CD4-positive, CD25-positive, alpha-beta regulatory T cell (primary cell): ENCODE data around the gene TMPRSS2. TPM values are rescaled to one million over a fixed set of nuclear protein-coding genes. Genes with fewer than 3 reads are reported as not detected.

Experiments
- ATAC-seq, 2 donors: fragments of 150-1000 bp; cut with Tn5 transposase; one replicate each; pipeline ENCODE4 v1.10.0; 2021; ENCODE audit warnings: low read depth in 2 of 2, moderate number of reproducible peaks in 2 of 2, moderate library complexity in 1 of 2
- DNase-seq, 3 donors: peaks; one replicate each; pipeline versions ENCODE4 v3.0.0 to v3.0.0-alpha.2; 2012 to 2022; ENCODE audit warnings: mixed read lengths in 1 of 3
- H3K27ac ChIP-seq: one replicate; pipeline ENCODE4 v1.7.0; 2013; ENCODE audit warnings: mild to moderate bottlenecking, low read length; ENCODE audit not compliant: insufficient read depth, poor library complexity, severe bottlenecking
- H3K27me3 ChIP-seq: one replicate; pipeline ENCODE4 v1.7.0; 2013; ENCODE audit warnings: low read length; ENCODE audit not compliant: control insufficient read depth, insufficient read depth
- H3K36me3 ChIP-seq: one replicate; pipeline ENCODE4 v1.7.0; 2013; ENCODE audit warnings: mild to moderate bottlenecking, low read length, moderate library complexity; ENCODE audit not compliant: control insufficient read depth, insufficient read depth
- H3K4me1 ChIP-seq: 2 replicates; pipeline ENCODE4 v1.7.0; 2013; ENCODE audit warnings: mild to moderate bottlenecking, low read length; ENCODE audit not compliant: insufficient read depth, control insufficient read depth, poor library complexity, severe bottlenecking
- H3K4me3 ChIP-seq: one replicate; pipeline ENCODE4 v1.7.0; 2013; ENCODE audit warnings: low read depth, mild to moderate bottlenecking, low read length, moderate library complexity
- H3K9me3 ChIP-seq, 2 experiments: 1 replicate in 1 of 2; 2 replicates in 1 of 2; pipeline ENCODE4 v1.7.0; 2013; ENCODE audit warnings: low read length in 2 of 2, mild to moderate bottlenecking in 1 of 2, moderate library complexity in 1 of 2; ENCODE audit not compliant: control insufficient read depth in 2 of 2
- H3K27ac Mint-ChIP-seq, 3 donors: one replicate each; pipeline ENCODE4 v1.8.0; 2020 to 2022; ENCODE audit warnings: mild to moderate bottlenecking in 3 of 3, mixed read lengths in 3 of 3, moderate library complexity in 2 of 3
- H3K27me3 Mint-ChIP-seq: one replicate; pipeline ENCODE4 v1.8.0; 2022; ENCODE audit warnings: mild to moderate bottlenecking, mixed read lengths
- H3K36me3 Mint-ChIP-seq: one replicate; pipeline ENCODE4 v1.8.0; 2020; ENCODE audit warnings: mixed read lengths
- H3K4me1 Mint-ChIP-seq, 4 donors: one replicate each; pipeline ENCODE4 v1.8.0; 2020 to 2022; ENCODE audit warnings: mixed read lengths in 4 of 4, mild to moderate bottlenecking in 1 of 4
- H3K4me3 Mint-ChIP-seq, 4 donors: one replicate each; pipeline ENCODE4 v1.8.0; 2020 to 2022; ENCODE audit warnings: mild to moderate bottlenecking in 4 of 4, mixed read lengths in 4 of 4, moderate library complexity in 3 of 4
- H3K9me3 Mint-ChIP-seq, 7 donors: one replicate each; pipeline ENCODE4 v1.8.0; 2020 to 2022; ENCODE audit warnings: mixed read lengths in 7 of 7, mild to moderate bottlenecking in 3 of 7, moderate library complexity in 2 of 7
- polyA plus RNA-seq, 4 donors: library from polyadenylated mRNA; unstranded; fragments of 300-500 nt; fragmentation: Illumina TruSeq; gene quantifications; one replicate each; pipeline ENCODE4 v1.2.3, GENCODE V29; 2021
- total RNA-seq: library from RNA; stranded (reverse); gene quantifications from one replicate; pipeline ENCODE4 v1.2.3, GENCODE V29; 2022

TMPRSS2 gene
- total and polyA plus RNA-seq, 5 donors from 2014 or later: not detected

DNA sequence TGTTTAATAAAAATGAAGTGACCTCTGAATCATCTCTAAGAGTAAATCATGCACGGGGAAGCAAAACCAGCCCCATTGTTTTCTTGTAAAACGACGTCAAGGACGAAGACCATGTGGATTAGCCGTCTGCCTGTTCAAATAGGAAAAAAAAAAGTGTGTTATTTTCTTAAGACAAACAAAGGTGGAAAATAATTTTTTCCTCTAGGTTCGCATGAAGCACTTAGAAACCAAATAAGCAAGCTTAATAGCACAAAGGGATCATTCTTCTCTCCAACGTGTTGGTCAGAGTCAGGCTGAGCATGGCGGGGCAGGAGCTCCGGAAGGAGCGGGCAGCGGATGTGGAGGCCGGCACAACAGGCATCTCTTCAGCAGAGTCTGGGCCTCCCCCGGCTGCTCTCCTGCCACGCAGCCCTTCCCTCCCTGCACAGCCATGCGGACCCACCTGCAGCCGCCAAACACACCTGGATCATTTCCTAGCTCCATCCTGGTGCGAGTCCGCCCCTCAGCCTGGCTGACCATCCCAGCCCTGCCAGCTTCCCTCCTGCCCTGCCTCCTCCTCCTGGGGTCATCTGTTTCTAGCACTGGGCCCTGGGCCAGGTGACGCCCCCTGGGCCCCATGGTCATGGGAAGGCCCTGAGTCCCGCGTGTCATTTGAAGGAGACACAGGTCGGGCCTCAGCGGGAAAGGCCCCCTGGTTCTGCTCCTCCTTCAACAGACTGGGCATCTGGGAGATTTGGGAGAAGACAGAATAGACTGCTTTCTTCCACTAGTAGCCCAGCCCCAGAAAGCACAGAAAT lies 41.7 kb downstream of the TMPRSS2 start:
- Mint-ChIP-seq H3K36me3 (peaks cover 6% of the 10 kb centered on the region), H3K27me3 (peaks cover 17% of the 10 kb centered on the region), H3K4me1 (peaks cover 0 to 5% (median under 1%) of the 10 kb centered on the region in 4 donors), H3K9me3 (peaks cover 0 to 7% (median 1%) of the 10 kb centered on the region in 7 donors), H3K27ac (no peak overlapping the region), H3K4me3 (no peak overlapping the region)
- Histone ChIP-seq H3K9me3 (no peaks in the 10 kb centered on the region), H3K4me3 (no peak overlapping the region), H3K4me1 (no peaks in the 10 kb centered on the region), H3K27ac (no peak overlapping the region), H3K27me3 (no peaks in the 10 kb centered on the region), H3K36me3 (no peaks in the 10 kb centered on the region)
- DNase-seq (no peak), ATAC-seq (no peak)

DNA sequence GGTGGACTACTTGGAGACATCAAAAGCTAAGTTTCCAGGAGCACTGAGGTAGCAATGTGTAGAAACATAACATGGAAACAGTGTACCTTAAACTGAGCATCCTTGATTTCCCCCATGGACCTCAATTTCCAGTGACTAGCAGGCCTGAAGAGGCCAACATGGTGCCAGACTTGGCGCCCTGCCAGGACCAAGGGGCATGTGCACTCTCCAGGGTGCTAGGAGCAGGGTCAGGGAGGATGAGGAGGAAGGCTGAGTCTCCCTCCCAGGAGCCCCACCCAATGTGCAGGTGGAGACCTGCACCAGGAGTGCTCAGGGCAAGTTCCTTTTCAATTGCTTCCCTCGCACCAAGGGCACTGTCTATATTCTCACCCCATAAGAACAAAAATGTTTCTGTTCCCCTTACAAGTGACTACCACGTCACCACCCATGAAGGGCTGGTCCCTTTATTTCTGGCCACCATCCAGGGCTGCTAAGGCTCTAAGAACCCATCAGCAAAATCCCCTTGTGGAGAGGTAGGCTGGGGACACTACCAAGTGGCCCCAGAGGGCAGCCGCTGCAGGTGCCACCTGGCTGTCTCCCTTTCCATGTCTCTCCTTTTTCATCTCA lies 42.7 kb downstream of the TMPRSS2 start:
- Histone ChIP-seq H3K4me3 (no peak overlapping the region), H3K9me3 (no peaks in the 10 kb centered on the region), H3K27me3 (no peaks in the 10 kb centered on the region), H3K4me1 (no peaks in the 10 kb centered on the region), H3K36me3 (no peaks in the 10 kb centered on the region), H3K27ac (no peak overlapping the region)
- ATAC-seq (no peak), DNase-seq (no peak)
- peaks cover 0 to 10% (median 5%) of the 10 kb centered on the region in 4 donors for H3K4me1 Mint-ChIP-seq
- peaks cover 0 to 7% (median 0%) of the 10 kb centered on the region in 7 donors for H3K9me3 Mint-ChIP-seq
- peaks cover 9% of the 10 kb centered on the region for H3K36me3 Mint-ChIP-seq
- no peak overlapping the region for H3K27ac Mint-ChIP-seq
- H3K27me3 Mint-ChIP-seq: peaks cover 12% of the 10 kb centered on the region
- no peak overlapping the region for H3K4me3 Mint-ChIP-seq

DNA sequence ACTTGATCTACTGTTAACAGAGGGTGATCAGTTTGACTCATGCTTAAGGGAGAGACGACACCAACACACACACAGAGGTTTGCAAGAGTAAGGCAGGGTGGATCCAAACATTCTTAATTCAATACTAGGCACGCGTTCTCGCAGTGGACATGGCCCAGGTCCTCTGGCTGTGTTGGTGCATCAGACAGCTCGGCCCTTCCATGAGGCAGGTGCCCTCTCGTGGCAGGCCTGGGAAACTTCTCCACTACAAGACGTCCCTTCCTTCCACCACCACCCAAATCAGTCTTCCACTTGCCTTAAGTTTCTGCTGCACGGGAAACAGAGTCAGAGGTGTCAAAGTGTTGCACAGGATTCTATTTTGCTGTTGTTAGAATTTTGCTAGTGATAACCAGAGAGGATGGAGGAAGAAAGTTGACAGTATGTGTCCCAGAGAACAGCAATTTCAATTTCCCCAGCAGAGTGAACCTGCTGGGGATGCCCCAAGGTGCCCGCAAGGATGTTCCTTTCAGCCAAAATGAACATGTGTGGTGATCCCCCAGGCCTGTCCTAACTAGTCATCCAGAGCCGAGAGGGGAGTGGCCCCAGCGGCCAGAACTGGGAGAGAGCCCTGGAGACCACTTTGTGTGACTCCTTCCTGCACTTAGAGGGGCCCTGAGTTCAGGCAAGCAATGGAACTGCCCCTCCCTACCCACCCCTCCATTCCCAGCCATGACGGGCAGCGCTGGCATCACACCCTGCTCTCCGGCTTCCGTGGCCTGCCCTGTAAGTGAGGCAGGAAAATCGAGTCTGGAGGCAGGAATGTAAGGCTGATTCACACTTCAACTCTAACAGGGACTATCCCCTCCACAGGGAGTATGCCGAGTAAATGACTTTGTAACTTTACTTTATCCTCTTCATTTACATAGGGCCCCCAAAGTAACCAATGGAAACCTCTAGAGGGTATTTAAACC lies 47.1 kb downstream of the TMPRSS2 start:
- H3K27me3 Mint-ChIP-seq: no peaks in the 10 kb centered on the region
- Histone ChIP-seq H3K27ac (no peak overlapping the region), H3K9me3 (no peaks in the 10 kb centered on the region), H3K4me3 (no peak overlapping the region), H3K27me3 (no peaks in the 10 kb centered on the region), H3K4me1 (no peaks in the 10 kb centered on the region), H3K36me3 (peaks cover 31% of the 10 kb centered on the region)
- peaks cover 0 to 15% (median 7%) of the 10 kb centered on the region in 4 donors for H3K4me1 Mint-ChIP-seq
- DNase-seq (peak; percentile 33 to 63 (median 50)), ATAC-seq (peak; percentile 63 to 70)
- peak overlapping the region in 2 of 3 donors; percentile 27 to 75 for H3K27ac Mint-ChIP-seq
- peaks cover 0 to 7% (median 0%) of the 10 kb centered on the region in 7 donors for H3K9me3 Mint-ChIP-seq
- no peak overlapping the region for H3K4me3 Mint-ChIP-seq
- peaks cover 38% of the 10 kb centered on the region for H3K36me3 Mint-ChIP-seq

DNA sequence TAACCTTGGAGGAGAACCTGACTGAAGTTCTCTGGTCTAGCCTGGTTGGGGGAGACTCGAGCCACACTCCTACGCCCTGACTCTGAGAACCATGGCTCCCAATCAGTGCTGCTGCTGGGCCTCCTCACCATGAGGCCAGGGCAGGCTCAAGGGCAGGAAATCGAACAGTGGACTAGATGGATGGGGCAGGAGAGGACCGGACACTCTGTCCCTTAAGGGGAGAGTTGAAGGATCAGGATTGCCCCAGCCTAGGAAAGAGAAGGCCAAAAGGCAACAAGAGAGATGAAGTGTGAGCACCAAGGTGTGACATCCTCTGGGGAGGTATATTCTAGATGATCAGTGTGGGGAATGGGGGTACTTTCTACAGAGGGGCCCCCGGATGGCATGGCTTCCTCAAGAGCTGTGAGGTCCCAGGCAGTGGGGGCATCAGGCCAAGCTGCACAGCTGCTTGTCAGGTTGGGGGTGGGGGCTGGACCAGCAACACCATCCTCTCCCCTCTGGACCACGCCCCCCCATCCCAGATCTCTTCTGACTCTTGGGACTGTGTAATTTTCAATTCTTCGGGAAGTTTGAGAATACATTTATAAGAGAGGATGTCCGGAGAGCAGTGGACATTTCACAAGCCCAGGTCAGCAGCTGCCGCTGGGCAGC lies 47.9 kb downstream of the TMPRSS2 start:
- Mint-ChIP-seq H3K9me3 (peaks cover 0 to 7% (median 0%) of the 10 kb centered on the region in 7 donors), H3K36me3 (peaks cover 45% of the 10 kb centered on the region), H3K4me3 (no peak overlapping the region), H3K27me3 (no peaks in the 10 kb centered on the region), H3K4me1 (peaks cover 0 to 15% (median 7%) of the 10 kb centered on the region in 4 donors), H3K27ac (peak overlapping the region; percentile 27 to 94 (median 75))
- Histone ChIP-seq H3K27ac (no peak overlapping the region), H3K27me3 (no peaks in the 10 kb centered on the region), H3K36me3 (peaks cover 38% of the 10 kb centered on the region), H3K4me3 (no peak overlapping the region), H3K9me3 (no peaks in the 10 kb centered on the region), H3K4me1 (no peaks in the 10 kb centered on the region)
- no peak for DNase-seq
- ATAC-seq: peak; percentile 26 to 37

DNA sequence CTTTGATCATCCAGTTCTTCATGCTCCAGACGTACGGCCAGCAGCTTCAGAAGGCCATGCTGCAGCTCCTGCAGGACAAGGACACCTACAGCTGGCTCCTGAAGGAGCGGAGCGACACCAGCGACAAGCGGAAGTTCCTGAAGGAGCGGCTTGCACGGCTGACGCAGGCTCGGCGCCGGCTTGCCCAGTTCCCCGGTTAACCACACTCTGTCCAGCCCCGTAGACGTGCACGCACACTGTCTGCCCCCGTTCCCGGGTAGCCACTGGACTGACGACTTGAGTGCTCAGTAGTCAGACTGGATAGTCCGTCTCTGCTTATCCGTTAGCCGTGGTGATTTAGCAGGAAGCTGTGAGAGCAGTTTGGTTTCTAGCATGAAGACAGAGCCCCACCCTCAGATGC lies 49.4 kb downstream of the TMPRSS2 start:
- Histone ChIP-seq H3K4me1 (no peaks in the 10 kb centered on the region), H3K4me3 (no peak overlapping the region), H3K36me3 (peaks cover 52% of the 10 kb centered on the region), H3K9me3 (no peaks in the 10 kb centered on the region), H3K27me3 (no peaks in the 10 kb centered on the region), H3K27ac (no peak overlapping the region)
- H3K36me3 Mint-ChIP-seq: peaks cover 45% of the 10 kb centered on the region
- H3K27me3 Mint-ChIP-seq: no peaks in the 10 kb centered on the region
- peaks cover 0 to under 1% (median 0%) of the 10 kb centered on the region in 7 donors for H3K9me3 Mint-ChIP-seq
- peaks cover 0 to 16% (median 7%) of the 10 kb centered on the region in 4 donors for H3K4me1 Mint-ChIP-seq
- no peak overlapping the region for H3K27ac Mint-ChIP-seq
- DNase-seq (no peak), ATAC-seq (no peak)
- no peak overlapping the region for H3K4me3 Mint-ChIP-seq

DNA sequence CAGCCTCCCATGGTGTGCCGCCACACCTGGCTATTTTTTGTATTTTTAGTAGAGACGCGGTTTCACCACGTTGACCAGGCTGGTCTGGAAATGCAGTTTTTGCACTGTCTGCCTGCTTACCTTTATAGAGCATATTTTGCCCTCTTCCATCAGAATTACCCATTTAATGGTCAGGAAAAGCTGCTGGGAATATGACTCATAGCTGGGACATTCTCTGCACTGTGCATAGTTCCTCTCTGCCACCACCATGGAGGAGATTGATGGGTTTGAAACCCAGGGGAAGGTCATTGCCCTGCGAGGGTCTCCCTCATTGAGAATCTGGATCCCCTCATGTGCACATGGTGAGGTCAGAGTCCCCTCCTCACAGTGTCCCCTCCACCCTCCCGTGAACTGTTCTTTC lies 49.8 kb downstream of the TMPRSS2 start:
- Mint-ChIP-seq H3K27me3 (no peaks in the 10 kb centered on the region), H3K27ac (peak overlapping the region in 1 of 3 donors; percentile 41), H3K4me3 (no peak overlapping the region), H3K36me3 (peaks cover 49% of the 10 kb centered on the region), H3K4me1 (peaks cover 0 to 21% (median 7%) of the 10 kb centered on the region in 4 donors), H3K9me3 (no peaks in the 10 kb centered on the region)
- no peak overlapping the region for H3K27ac ChIP-seq
- H3K36me3 ChIP-seq: peaks cover 56% of the 10 kb centered on the region
- H3K27me3 ChIP-seq: no peaks in the 10 kb centered on the region
- H3K9me3 ChIP-seq: no peaks in the 10 kb centered on the region
- no peak for DNase-seq
- no peak for ATAC-seq
- no peak overlapping the region for H3K4me3 ChIP-seq
- no peaks in the 10 kb centered on the region for H3K4me1 ChIP-seq

DNA sequence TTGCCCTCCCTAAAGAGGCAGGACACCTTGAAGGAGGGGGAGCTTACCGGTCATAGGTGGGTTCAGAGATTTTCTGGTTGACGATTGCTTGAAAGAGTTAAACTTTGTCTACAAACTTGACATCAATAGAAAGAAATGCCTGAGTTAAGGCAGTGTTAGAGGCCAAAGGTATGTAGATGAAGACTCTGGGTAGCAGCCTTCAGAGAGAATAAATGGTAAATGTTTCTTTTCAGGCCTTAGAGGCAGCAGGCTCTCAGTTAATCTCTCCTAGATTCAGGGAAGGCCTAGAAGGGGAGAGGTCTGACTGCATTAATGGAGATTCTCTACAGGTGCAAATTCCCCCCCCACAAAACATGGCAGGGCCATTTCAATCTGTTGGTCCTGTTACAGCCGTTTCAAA lies 54.2 kb downstream of the TMPRSS2 start:
- Histone ChIP-seq H3K4me3 (no peak overlapping the region), H3K9me3 (no peaks in the 10 kb centered on the region), H3K27ac (no peak overlapping the region), H3K27me3 (no peaks in the 10 kb centered on the region), H3K4me1 (no peaks in the 10 kb centered on the region), H3K36me3 (peaks cover 85% of the 10 kb centered on the region)
- DNase-seq (no peak), ATAC-seq (no peak)
- Mint-ChIP-seq H3K4me3 (no peak overlapping the region), H3K9me3 (no peaks in the 10 kb centered on the region), H3K27me3 (no peaks in the 10 kb centered on the region), H3K4me1 (peaks cover 0 to 12% (median 2%) of the 10 kb centered on the region in 4 donors), H3K27ac (peak overlapping the region in 2 of 3 donors; percentile 68 to 80), H3K36me3 (peaks cover 74% of the 10 kb centered on the region)
